Motor neuron (in vitro differentiated cells): Measurements from ENCODE around the gene KIF6. TPM values are rescaled to one million over a fixed set of nuclear protein-coding genes. Genes with fewer than 3 reads are reported as not detected.

Experiments used
- ATAC-seq, 8 experiments: fragments of 200-7000 bp; cut with Tn5 transposase; replicated peaks in 6 of 8; 2 replicates each; pipeline ENCODE4 v1.8.0; 2021; ENCODE audit warnings: mild to moderate bottlenecking in 8 of 8, moderate library complexity in 8 of 8
- H3K27ac ChIP-seq, 2 donors: fragments of 250-450 bp; sonication (Bioruptor Pico); 2 replicates each; pipeline ENCODE4 v1.9.0; 2021; ENCODE audit warnings: antibody characterized with exemption in 2 of 2, mild to moderate bottlenecking in 2 of 2, moderate library complexity in 1 of 2
- H3K4me1 ChIP-seq, 2 donors: fragments of 250-450 bp; sonication (Bioruptor Pico); replicated peaks in 1 of 2; 2 replicates each; pipeline ENCODE4 v1.6.1; 2021; ENCODE audit warnings: antibody characterized with exemption in 2 of 2, mild to moderate bottlenecking in 2 of 2, moderate library complexity in 1 of 2
- H3K4me3 ChIP-seq, 5 donors: fragments of 250-450 bp; sonication (Bioruptor Pico); 2 replicates each; pipeline ENCODE4 v1.9.0; 2021; ENCODE audit warnings: antibody characterized with exemption in 5 of 5, mild to moderate bottlenecking in 5 of 5, moderate library complexity in 4 of 5
- WGBS, 10 experiments: fragments of 450-650 bp; shearing (Covaris generic); methylation state at CpG; one replicate each; pipeline ENCODE4 v1.0.0; 2022; 5-methylcytosine and 5-hydroxymethylcytosine counted together
- in situ Hi-C, 9 experiments: fragments of 400-800 bp; cut with MboI; loops; one replicate each; pipeline ENCODE4 v1.15.0; 2021; ENCODE audit warnings: low sequenced_read_pairs in 9 of 9, low pct_unique_long_range_greater_than_20kb in 2 of 9; ENCODE audit not compliant: unreplicated experiment in 9 of 9
- total RNA-seq, 8 experiments: library from RNA; unstranded; fragments of 300-600 nt; gene quantifications; 2 replicates each; pipeline versions ENCODE4 v1.2.3 to v1.2.4, GENCODE V29; 2022

The KIF6 gene
- total RNA-seq, 8 experiments from 2014 or later = 1.0 to 2.8 (median 1.6) TPM

- ATAC-seq = peak in 3 of 8 experiments; percentile 74 to 95 (median 79)
- Histone ChIP-seq H3K4me3 (no peak overlapping the region), H3K27ac (no peak overlapping the region), H3K4me1 (no peaks in the 10 kb centered on the region)
- whole genome bisulfite sequencing, 10 experiments = 0 to 100% (median 71%) methylated on average over 1 of the region's 1 CpG; no CpG with 5 or more reads in 3 of the 10 experiments
- in situ Hi-C loops = no loop called here
These were observed 159.3 kb downstream of the KIF6 start for GRCh38 chr6:39565956-39566355.

- Histone ChIP-seq H3K27ac (no peak overlapping the region), H3K4me3 (no peak overlapping the region)
- 80 to 100% (median 93%) methylated on average over 1 to 3 of the region's 3 CpGs; no CpG with 5 or more reads in 1 of the 10 experiments for WGBS, 10 experiments
These were observed 161.5 kb downstream of the KIF6 start for GRCh38 chr6:39563566-39564311.

GRCh38 chr6:39561536-39562266, 163.5 kb downstream of the KIF6 start:
- H3K4me1 ChIP-seq = no peaks in the 10 kb centered on the region
- 0 to 100% (median 79%) methylated on average over 1 to 5 of the region's 5 CpGs; no CpG with 5 or more reads in 2 of the 10 experiments for WGBS, 10 experiments
- in situ Hi-C loops = no loop called here
- H3K27ac ChIP-seq = no peak overlapping the region
- no peak overlapping the region for H3K4me3 ChIP-seq
- no peak for ATAC-seq

More at GRCh38 chr6:39563566-39564311, 161.5 kb downstream of the KIF6 start:
- in situ Hi-C loops = no loop called here
- no peak for ATAC-seq
- H3K4me1 ChIP-seq = no peaks in the 10 kb centered on the region

GRCh38 chr6:39560915-39561314, 164.3 kb downstream of the KIF6 start:
- Histone ChIP-seq H3K27ac (no peak overlapping the region), H3K4me3 (no peak overlapping the region), H3K4me1 (no peaks in the 10 kb centered on the region)
- in situ Hi-C loops = no loop called here
- peak in 1 of 8 experiments; percentile 38 for ATAC-seq

GRCh38 chr6:39558591-39559190, 166.5 kb downstream of the KIF6 start:
- no peak overlapping the region for H3K27ac ChIP-seq
- no peak for ATAC-seq
- H3K4me3 ChIP-seq = no peak overlapping the region
- H3K4me1 ChIP-seq = no peaks in the 10 kb centered on the region
- in situ Hi-C loops = no loop called here

- Histone ChIP-seq H3K4me1 (no peaks in the 10 kb centered on the region), H3K4me3 (no peak overlapping the region), H3K27ac (no peak overlapping the region)
- ATAC-seq = no peak
- in situ Hi-C loops = no loop called here
- 0 to 88% (median 56%) methylated on average over 1 of the region's 1 CpG; no CpG with 5 or more reads in 2 of the 10 experiments for WGBS, 10 experiments
These were observed 167.1 kb downstream of the KIF6 start for GRCh38 chr6:39558079-39558478.

GRCh38 chr6:39555136-39555535, 170.1 kb downstream of the KIF6 start:
- no peak overlapping the region for H3K27ac ChIP-seq
- 40 to 90% methylated on average over 1 to 2 of the region's 3 CpGs; no CpG with 5 or more reads in 8 of the 10 experiments for WGBS, 10 experiments
- H3K4me1 ChIP-seq = no peaks in the 10 kb centered on the region
- in situ Hi-C loops = no loop called here
- ATAC-seq = no peak
- no peak overlapping the region for H3K4me3 ChIP-seq

GRCh38 chr6:39553860-39554802, 171.1 kb downstream of the KIF6 start:
- H3K27ac ChIP-seq = no peak overlapping the region
- in situ Hi-C loops = no loop called here
- ATAC-seq = peak in 1 of 8 experiments; percentile 43
- H3K4me3 ChIP-seq = no peak overlapping the region
- no peaks in the 10 kb centered on the region for H3K4me1 ChIP-seq
- 30 to 100% (median 93%) methylated on average over 1 to 7 of the region's 11 CpGs; no CpG with 5 or more reads in 1 of the 10 experiments for WGBS, 10 experiments

- Histone ChIP-seq H3K4me1 (no peaks in the 10 kb centered on the region), H3K27ac (no peak overlapping the region), H3K4me3 (no peak overlapping the region)
- ATAC-seq = no peak
- in situ Hi-C loops = no loop called here
These were observed 172.2 kb downstream of the KIF6 start for GRCh38 chr6:39553029-39553428.

- in situ Hi-C loops = no loop called here
- H3K27ac ChIP-seq = no peak overlapping the region
- no peak overlapping the region for H3K4me3 ChIP-seq
- 33 to 100% (median 95%) methylated on average over 1 to 2 of the region's 2 CpGs for WGBS, 10 experiments
- ATAC-seq = no peak
- no peaks in the 10 kb centered on the region for H3K4me1 ChIP-seq
These were observed 175.0 kb downstream of the KIF6 start for GRCh38 chr6:39550191-39550590.

- H3K4me1 ChIP-seq = no peaks in the 10 kb centered on the region
- H3K4me3 ChIP-seq = no peak overlapping the region
- 30 to 100% (median 73%) methylated on average over 1 to 2 of the region's 2 CpGs for WGBS, 10 experiments
- no peak overlapping the region for H3K27ac ChIP-seq
- no peak for ATAC-seq
- in situ Hi-C loops = no loop called here
These were observed 178.5 kb downstream of the KIF6 start for GRCh38 chr6:39546731-39547130.

GRCh38 chr6:39543950-39544349, 181.3 kb downstream of the KIF6 start:
- Histone ChIP-seq H3K27ac (no peak overlapping the region), H3K4me3 (no peak overlapping the region), H3K4me1 (no peaks in the 10 kb centered on the region)
- in situ Hi-C loops = no loop called here
- no peak for ATAC-seq
- WGBS, 10 experiments = 43 to 100% (median 100%) methylated on average over 1 of the region's 1 CpG; no CpG with 5 or more reads in 5 of the 10 experiments
